DND-41 (cell line): Measurements from ENCODE around the gene MAPK6.

Experiments used
- ATAC-seq: fragments of 200-7000 bp; cut with Tn5 transposase; 3 replicates; pipeline ENCODE4 v1.9.1; 2021; ENCODE audit warnings: low read depth; ENCODE audit not compliant: insufficient read depth
- DNase-seq: peaks from one replicate; pipeline ENCODE4 v3.0.0-alpha.2; 2020
- H2AFZ ChIP-seq: 2 replicates; pipeline ENCODE4 v1.6.0; 2012; ENCODE audit warnings: low read depth, low read length
- H3K27ac ChIP-seq: 2 replicates; pipeline ENCODE4 v1.5.1; 2012; ENCODE audit warnings: low read length, inconsistent platforms
- H3K27me3 ChIP-seq: fragments of 200-600 bp; sonication (generic); 2 replicates; pipeline ENCODE4 v1.6.0; 2012; ENCODE audit warnings: low read length, mild to moderate bottlenecking, inconsistent platforms; ENCODE audit not compliant: insufficient read depth, poor library complexity
- H3K36me3 ChIP-seq: 2 replicates; pipeline ENCODE4 v1.5.1; 2012; ENCODE audit warnings: low read length, inconsistent platforms; ENCODE audit not compliant: insufficient read depth
- H3K4me1 ChIP-seq: 2 replicates; pipeline ENCODE4 v1.5.1; 2012; ENCODE audit warnings: mild to moderate bottlenecking, low read length; ENCODE audit not compliant: insufficient read depth
- H3K4me2 ChIP-seq: 2 replicates; pipeline ENCODE4 v1.6.0; 2012; ENCODE audit warnings: mild to moderate bottlenecking, moderate library complexity, low read length, inconsistent platforms; ENCODE audit not compliant: insufficient read depth
- H3K4me3 ChIP-seq, 2 experiments: fragments of 200-600 bp in 1 of 2; shearing (Covaris generic) in 1 of 2; 2 replicates each; pipeline ENCODE4 v1.5.1; 2012 to 2016; ENCODE audit warnings: inconsistent platforms in 2 of 2, low read length in 2 of 2, mild to moderate bottlenecking in 2 of 2, low read depth in 1 of 2, moderate library complexity in 1 of 2
- H3K79me2 ChIP-seq: 2 replicates; pipeline ENCODE4 v1.6.0; 2012; ENCODE audit warnings: low read length, inconsistent platforms; ENCODE audit not compliant: insufficient read depth
- H3K9ac ChIP-seq: 2 replicates; pipeline ENCODE4 v1.6.0; 2012; ENCODE audit warnings: low read depth, mild to moderate bottlenecking, inconsistent platforms, low read length, moderate library complexity
- H3K9me3 ChIP-seq: 2 replicates; pipeline ENCODE4 v1.5.1; 2012; ENCODE audit warnings: low read length, moderate library complexity, mild to moderate bottlenecking, inconsistent platforms; ENCODE audit not compliant: insufficient read depth, severe bottlenecking
- H4K20me1 ChIP-seq: 2 replicates; pipeline ENCODE4 v1.6.0; 2012; ENCODE audit warnings: low read length; ENCODE audit not compliant: insufficient read depth
- EZH2 ChIP-seq: IDR thresholded peaks from 3 replicates; pipeline ENCODE4 v1.6.1; 2012; ENCODE audit warnings: borderline replicate concordance, low read depth, mild to moderate bottlenecking, moderate library complexity, low read length, inconsistent platforms; ENCODE audit not compliant: severe bottlenecking
- TF ChIP-seq, protein P1 (sequence below): IDR thresholded peaks from 2 replicates; pipeline ENCODE4 v1.5.1; 2012; ENCODE audit warnings: borderline replicate concordance, low read length, moderate library complexity, mild to moderate bottlenecking; ENCODE audit not compliant: poor library complexity, severe bottlenecking; ENCODE audit errors: extremely low read depth

Gene MAPK6

DNA sequence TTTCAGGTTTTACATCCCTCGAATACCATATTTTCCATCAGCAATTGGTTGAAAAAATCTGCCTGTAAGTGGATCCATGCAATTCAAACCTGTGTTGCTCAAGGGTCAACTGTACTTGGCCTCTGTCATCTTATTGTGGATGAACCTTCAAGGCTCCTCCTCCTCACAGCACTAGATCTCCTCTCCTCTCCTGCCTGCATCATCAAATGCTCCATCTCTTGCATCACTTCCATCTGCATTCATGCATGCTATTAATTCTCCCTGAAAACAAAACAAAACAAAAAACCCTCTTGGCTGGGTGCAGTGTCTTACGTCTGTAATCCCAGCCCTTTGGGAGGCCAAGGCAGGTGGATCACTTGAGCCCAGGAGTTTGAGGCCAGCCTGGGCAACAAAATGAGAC is 83.4 kb downstream of the MAPK6 start:
- no peaks in the 10 kb centered on the region for H3K9me3 ChIP-seq
- no peaks in the 10 kb centered on the region for H4K20me1 ChIP-seq
- H3K36me3 ChIP-seq: no peaks in the 10 kb centered on the region
- ATAC-seq: no peak
- DNase-seq: no peak
- no peak overlapping the region for H3K9ac ChIP-seq
- H2AFZ ChIP-seq: no peak overlapping the region
- no peaks in the 10 kb centered on the region for H3K4me1 ChIP-seq
- TF ChIP-seq, protein P1, sequence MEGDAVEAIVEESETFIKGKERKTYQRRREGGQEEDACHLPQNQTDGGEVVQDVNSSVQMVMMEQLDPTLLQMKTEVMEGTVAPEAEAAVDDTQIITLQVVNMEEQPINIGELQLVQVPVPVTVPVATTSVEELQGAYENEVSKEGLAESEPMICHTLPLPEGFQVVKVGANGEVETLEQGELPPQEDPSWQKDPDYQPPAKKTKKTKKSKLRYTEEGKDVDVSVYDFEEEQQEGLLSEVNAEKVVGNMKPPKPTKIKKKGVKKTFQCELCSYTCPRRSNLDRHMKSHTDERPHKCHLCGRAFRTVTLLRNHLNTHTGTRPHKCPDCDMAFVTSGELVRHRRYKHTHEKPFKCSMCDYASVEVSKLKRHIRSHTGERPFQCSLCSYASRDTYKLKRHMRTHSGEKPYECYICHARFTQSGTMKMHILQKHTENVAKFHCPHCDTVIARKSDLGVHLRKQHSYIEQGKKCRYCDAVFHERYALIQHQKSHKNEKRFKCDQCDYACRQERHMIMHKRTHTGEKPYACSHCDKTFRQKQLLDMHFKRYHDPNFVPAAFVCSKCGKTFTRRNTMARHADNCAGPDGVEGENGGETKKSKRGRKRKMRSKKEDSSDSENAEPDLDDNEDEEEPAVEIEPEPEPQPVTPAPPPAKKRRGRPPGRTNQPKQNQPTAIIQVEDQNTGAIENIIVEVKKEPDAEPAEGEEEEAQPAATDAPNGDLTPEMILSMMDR: no peak
- TF ChIP-seq EZH2: no peak
- no peak overlapping the region for H3K27ac ChIP-seq
- H3K79me2 ChIP-seq: no peaks in the 10 kb centered on the region
- H3K4me3 ChIP-seq: no peak overlapping the region
- H3K27me3 ChIP-seq: no peaks in the 10 kb centered on the region
- no peak overlapping the region for H3K4me2 ChIP-seq

DNA sequence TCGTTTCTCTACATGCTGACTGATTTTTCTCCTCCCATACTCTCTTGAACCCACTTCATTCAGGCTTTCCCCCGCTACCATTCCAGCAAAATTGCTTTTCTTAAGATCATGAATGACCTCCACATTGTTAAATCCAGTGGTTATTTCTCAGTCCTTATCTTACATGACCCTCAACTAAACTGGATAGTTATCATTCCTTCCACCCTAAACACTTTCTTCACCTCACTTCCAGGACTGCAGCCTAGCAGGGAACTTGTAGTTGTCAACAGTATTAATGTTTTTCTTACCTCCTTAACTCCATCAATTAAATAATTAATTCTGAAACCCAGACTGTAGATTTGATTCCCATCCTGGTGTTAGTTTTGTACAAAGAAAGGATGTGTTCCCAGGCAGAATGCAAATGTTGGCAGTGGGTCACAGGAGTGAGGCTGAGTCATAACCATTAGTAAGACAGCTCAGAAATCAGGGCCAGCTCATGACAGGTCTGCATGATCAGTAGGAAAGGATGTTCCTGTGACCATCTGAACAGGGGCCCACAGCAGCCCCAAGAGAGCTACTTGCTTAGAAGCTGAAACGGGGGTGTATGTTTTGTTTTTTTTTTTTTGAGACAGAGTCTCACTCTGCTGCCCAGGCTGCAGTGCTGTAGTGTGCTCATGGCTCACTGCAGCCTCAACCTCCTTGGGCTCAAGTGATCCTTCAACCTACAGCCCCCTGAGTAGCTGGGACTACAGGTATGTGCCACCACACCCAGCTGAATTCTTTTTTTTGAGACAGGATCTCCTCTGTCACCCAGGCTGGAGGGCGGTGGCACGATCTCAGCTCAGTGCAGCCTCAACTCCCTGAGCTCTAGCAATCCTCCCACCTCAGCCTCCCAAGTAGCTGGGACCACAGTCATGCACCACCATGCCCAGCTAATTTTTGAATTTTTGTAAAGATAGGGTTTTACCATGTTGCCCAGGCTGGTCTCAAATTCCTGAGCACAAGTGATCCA is 84.5 kb downstream of the MAPK6 start:
- DNase-seq: no peak
- Histone ChIP-seq H3K4me3 (no peak overlapping the region), H3K4me1 (no peaks in the 10 kb centered on the region), H4K20me1 (no peaks in the 10 kb centered on the region), H3K79me2 (no peaks in the 10 kb centered on the region), H2AFZ (no peak overlapping the region), H3K36me3 (no peaks in the 10 kb centered on the region), H3K27me3 (no peaks in the 10 kb centered on the region), H3K4me2 (no peak overlapping the region), H3K9ac (no peak overlapping the region), H3K27ac (no peak overlapping the region), H3K9me3 (no peaks in the 10 kb centered on the region)
- no peak for TF ChIP-seq EZH2
- TF ChIP-seq, protein P1: no peak
- no peak for ATAC-seq

DNA sequence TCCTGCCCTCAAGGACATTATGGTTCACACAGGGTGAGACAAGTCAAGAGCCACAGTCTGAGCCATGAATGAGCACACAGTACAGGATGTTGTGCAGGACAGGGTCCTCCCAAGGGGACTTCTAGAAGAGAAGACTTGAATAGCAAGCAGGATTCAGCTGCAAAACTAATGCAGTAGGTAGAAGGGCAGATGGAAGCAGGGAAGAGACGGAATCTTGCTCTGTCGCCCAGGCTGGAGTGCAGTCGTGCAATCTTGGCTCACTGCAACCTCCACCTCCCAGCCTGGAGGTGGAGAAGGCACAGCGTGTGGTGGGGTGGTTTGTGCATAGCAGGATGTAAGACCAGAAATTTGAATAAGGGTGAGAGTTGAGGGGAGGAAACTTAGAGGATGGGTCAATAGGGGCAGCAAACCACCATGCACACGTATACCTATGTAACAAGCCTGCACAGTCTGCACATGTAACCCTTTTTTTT is 85.5 kb downstream of the MAPK6 start:
- no peak for ATAC-seq
- no peak for TF ChIP-seq EZH2
- TF ChIP-seq, protein P1: no peak
- no peak overlapping the region for H3K27ac ChIP-seq

More for the DNA sequence above, 85.5 kb downstream of the MAPK6 start:
- no peak overlapping the region for H3K4me3 ChIP-seq
- no peak overlapping the region for H2AFZ ChIP-seq
- DNase-seq: no peak
- H3K9ac ChIP-seq: no peak overlapping the region
- H3K27me3 ChIP-seq: no peaks in the 10 kb centered on the region
- H4K20me1 ChIP-seq: no peaks in the 10 kb centered on the region
- H3K79me2 ChIP-seq: no peaks in the 10 kb centered on the region
- H3K9me3 ChIP-seq: no peaks in the 10 kb centered on the region
- H3K4me2 ChIP-seq: no peak overlapping the region
- no peaks in the 10 kb centered on the region for H3K36me3 ChIP-seq
- no peaks in the 10 kb centered on the region for H3K4me1 ChIP-seq
